Adrenal gland (tissue), 12 donors: ENCODE results near the gene PDLIM5. TPM values are rescaled to one million over a fixed set of nuclear protein-coding genes. Genes with fewer than 3 reads are reported as not detected.

Source experiments
- DNase-seq, 7 donors: peaks; one replicate each; pipeline ENCODE4 v3.0.0-alpha.2; 2019 to 2020
- H3K27ac ChIP-seq, 5 donors: fragments of 200-600 bp; sonication (generic) in 4 of 5; 1 replicate in 3 of 5; 2 replicates in 2 of 5; pipeline versions ENCODE4 v1.5.1 to v1.8.0; 2016 to 2020; ENCODE audit warnings: mild to moderate bottlenecking in 1 of 5
- H3K27me3 ChIP-seq: fragments of 200-600 bp; 2 replicates; pipeline ENCODE4 v1.8.0; 2021
- H3K36me3 ChIP-seq, 2 donors: fragments of 200-600 bp; replicated peaks in 1 of 2; 1 replicate in 1 of 2; 2 replicates in 1 of 2; pipeline versions ENCODE4 v1.5.1 to v1.8.0; 2018 to 2022
- H3K4me1 ChIP-seq, 2 donors: fragments of 200-600 bp; replicated peaks in 1 of 2; 1 replicate in 1 of 2; 2 replicates in 1 of 2; pipeline versions ENCODE4 v1.5.1 to v1.8.0; 2018 to 2021
- H3K4me3 ChIP-seq, 4 donors: fragments of 200-600 bp; sonication (generic) in 3 of 4; one replicate each; pipeline ENCODE4 v1.5.1; 2016 to 2018
- H3K9me3 ChIP-seq, 3 donors: fragments of 200-600 bp; sonication (generic) in 1 of 3; replicated peaks in 1 of 3; 1 replicate in 2 of 3; 2 replicates in 1 of 3; pipeline versions ENCODE4 v1.5.1 to v1.8.0; 2016 to 2021
- CTCF ChIP-seq, 6 experiments: fragments of 450-650 bp in 4 of 6; fragments of 200-600 bp in 2 of 6; sonication (generic) in 1 of 6; IDR thresholded peaks; 1 replicate in 5 of 6; 2 replicates in 1 of 6; pipeline versions ENCODE4 v1.5.1 to v1.8.0; 2016 to 2021; ENCODE audit warnings: antibody characterized with exemption in 6 of 6, mild to moderate bottlenecking in 2 of 6, moderate library complexity in 1 of 6
- POLR2A ChIP-seq, 2 donors: fragments of 450-650 bp; IDR thresholded peaks; one replicate each; pipeline ENCODE4 v1.6.1; 2017; ENCODE audit warnings: antibody characterized with exemption in 2 of 2, mild to moderate bottlenecking in 2 of 2, moderate library complexity in 1 of 2
- WGBS, 4 donors: extraction: QIAGEN DNeasy Blood & Tissue Kit in 2 of 4; methylation state at CpG; one replicate each; pipeline versions ENCODE4 v1.1.5 to v1.1.7; 2013 to 2017; 5-methylcytosine and 5-hydroxymethylcytosine counted together
- intact Hi-C, 2 donors: fragments of 100-400 bp; cut with DNase I; formaldehyde crosslinking; loops; one replicate each; pipeline versions ENCODE4 v1.14.1 to v1.15.0; 2022 to 2023
- polyA plus RNA-seq, 3 donors: library from polyadenylated mRNA; stranded (reverse); fragments of 200-250 nt in 2 of 3; fragments of 350-450 nt in 1 of 3; fragmentation: Illumina TruSeq in 1 of 3; extraction: RNeasy Lipid Tissue Mini Kit (QIAGEN cat#74804) in 1 of 3; gene quantifications; one replicate each; pipeline ENCODE4 v1.2.3, GENCODE V29; 2013 to 2014
- total RNA-seq, 9 donors: library from RNA; depleted of rRNA in 4 of 9; stranded (reverse); fragments of >200 nt in 4 of 9; fragments of 120-200 nt in 1 of 9; fragmentation: NEBNext Ultra II Directional in 1 of 9; extraction: Animal tissue kit (Norgen Biotek cat#: 25700) in 1 of 9; gene quantifications; one replicate each; pipeline versions ENCODE4 v1.1.0 to v1.2.4, GENCODE V29; 2013 to 2023
- donor health status: healthy with polysubstance abuse.
- donor health status: Bipolar disorder and iron deficiency.
- donor health status: DM: yes; HTN: yes; CAD: no.
- donor health status: DM: no; HTN: no; CAD: no.
- donor health status: DM: no; HTN: no; CAD: no.
- donor health status: DM: yes; HTN: yes; CAD: no.

The PDLIM5 gene
- total and polyA plus RNA-seq, 12 donors, result 26.2 to 150 (median 84.0) TPM

- DNase-seq, result peak in 4 of 7 donors; percentile 30 to 47 (median 38)
- H3K4me1 ChIP-seq, result peaks cover 27 to 86% of the 10 kb centered on the region in 2 donors
- WGBS, 4 donors, result 0 to 15% (median 7%) methylated on average over 1 of the region's 1 CpG
- intact Hi-C loops, result no loop called here
- TF ChIP-seq POLR2A (IDR thresholded peaks at IDR 0.05) (no peak), CTCF (IDR thresholded peaks at IDR 0.05) (no peak)
- H3K9me3 ChIP-seq, result no peaks in the 10 kb centered on the region
- no peak overlapping the region for H3K4me3 ChIP-seq
- peaks cover 0 to 11% of the 10 kb centered on the region in 2 donors for H3K36me3 ChIP-seq
- H3K27me3 ChIP-seq, result no peaks in the 10 kb centered on the region
- peak overlapping the region in 4 of 5 donors; percentile 24 to 52 (median 42) for H3K27ac ChIP-seq
Measured at GRCh38 chr4:94457692-94458106, 6.0 kb downstream of the PDLIM5 start.

- intact Hi-C loops, result no loop called here
- Histone ChIP-seq H3K27me3 (no peaks in the 10 kb centered on the region), H3K4me3 (no peak overlapping the region), H3K9me3 (no peaks in the 10 kb centered on the region), H3K27ac (peak overlapping the region in 1 of 5 donors; percentile 13), H3K4me1 (peaks cover 27 to 86% of the 10 kb centered on the region in 2 donors), H3K36me3 (peaks cover 0 to 11% of the 10 kb centered on the region in 2 donors)
- WGBS, 4 donors, result 71 to 83% (median 76%) methylated on average over 3 of the region's 3 CpGs
- DNase-seq, result no peak
- no peak for TF ChIP-seq CTCF (IDR thresholded peaks at IDR 0.05)
- no peak for TF ChIP-seq POLR2A (IDR thresholded peaks at IDR 0.05)
Measured at GRCh38 chr4:94458682-94459081, 6.9 kb downstream of the PDLIM5 start.

GRCh38 chr4:94459462-94460161, 7.9 kb downstream of the PDLIM5 start:
- H3K36me3 ChIP-seq, result peaks cover 0 to 11% of the 10 kb centered on the region in 2 donors
- 91 to 97% (median 94%) methylated on average over 4 of the region's 4 CpGs for WGBS, 4 donors
- H3K27ac ChIP-seq, result no peak overlapping the region
- no peak overlapping the region for H3K4me3 ChIP-seq
- peaks cover 26 to 77% of the 10 kb centered on the region in 2 donors for H3K4me1 ChIP-seq
- intact Hi-C loops, result no loop called here
- H3K9me3 ChIP-seq, result no peaks in the 10 kb centered on the region
- TF ChIP-seq POLR2A (IDR thresholded peaks at IDR 0.05), result no peak
- no peak for TF ChIP-seq CTCF (IDR thresholded peaks at IDR 0.05)
- H3K27me3 ChIP-seq, result no peaks in the 10 kb centered on the region
- no peak for DNase-seq

- intact Hi-C loops, result no loop called here
- 90 to 99% (median 95%) methylated on average over 2 of the region's 2 CpGs for WGBS, 4 donors
- no peak for TF ChIP-seq POLR2A (IDR thresholded peaks at IDR 0.05)
- no peak for TF ChIP-seq CTCF (IDR thresholded peaks at IDR 0.05)
- Histone ChIP-seq H3K27me3 (no peaks in the 10 kb centered on the region), H3K36me3 (peaks cover 0 to 3% of the 10 kb centered on the region in 2 donors), H3K27ac (no peak overlapping the region), H3K4me3 (no peak overlapping the region), H3K9me3 (no peaks in the 10 kb centered on the region), H3K4me1 (peaks cover 19 to 61% of the 10 kb centered on the region in 2 donors)
- no peak for DNase-seq
Measured at GRCh38 chr4:94461506-94461905, 9.8 kb downstream of the PDLIM5 start.
